Measurements from ENCODE around the gene SEMA6D.

The SEMA6D gene

GRCh38 chr15:47802216-47802615 is 84.9 kb downstream of the SEMA6D start:
- H3K4me1 ChIP-seq (ENCODE audit: control insufficient read depth, insufficient read depth, low read length, poor library complexity, severe bottlenecking) = no peaks in the 10 kb centered on the region
- no peaks in the 10 kb centered on the region for H3K9me3 ChIP-seq (ENCODE audit: control insufficient read depth, low read length)
- H3K27ac ChIP-seq (ENCODE audit: low read depth, low read length, severe bottlenecking) = no peak overlapping the region
- no peak overlapping the region for H3K4me3 ChIP-seq (ENCODE audit: extremely low read depth, insufficient read depth, low read length, poor library complexity, severe bottlenecking)
- no peaks in the 10 kb centered on the region for H3K36me3 ChIP-seq (ENCODE audit: control insufficient read depth, insufficient read depth, low read length)

- Histone ChIP-seq H3K4me3 (ENCODE audit: extremely low read depth, insufficient read depth, low read length, poor library complexity, severe bottlenecking) (no peak overlapping the region), H3K27ac (ENCODE audit: low read depth, low read length, severe bottlenecking) (no peak overlapping the region), H3K4me1 (ENCODE audit: control insufficient read depth, insufficient read depth, low read length, poor library complexity, severe bottlenecking) (no peaks in the 10 kb centered on the region), H3K9me3 (ENCODE audit: control insufficient read depth, low read length) (no peaks in the 10 kb centered on the region), H3K36me3 (ENCODE audit: control insufficient read depth, insufficient read depth, low read length) (no peaks in the 10 kb centered on the region)
- WGBS, 2 experiments (ENCODE audit: insufficient coverage in 2 of 2) = 90 to 100% methylated on average over 1 to 2 of the region's 2 CpGs
Measured at GRCh38 chr15:47803767-47804166, 86.5 kb downstream of the SEMA6D start.

DNA sequence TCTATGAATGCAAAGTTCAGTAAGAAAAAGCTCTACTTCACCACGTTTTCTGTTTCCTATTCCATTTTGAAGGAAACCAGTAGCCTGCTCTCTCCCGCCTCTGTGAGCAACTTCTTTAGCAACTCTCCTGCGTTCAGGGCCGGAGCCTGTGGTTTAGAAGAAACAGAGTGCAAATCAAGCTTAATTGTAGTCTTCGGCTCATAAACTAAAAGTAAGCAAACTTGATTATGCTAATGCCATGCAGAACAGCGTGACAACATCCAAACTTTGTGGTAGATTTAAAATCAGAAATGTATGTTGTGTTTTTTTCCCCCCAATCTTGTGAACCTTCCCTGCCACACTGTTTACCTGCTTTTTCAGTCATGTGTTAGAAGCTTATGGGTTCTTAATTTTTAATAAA is 87.4 kb downstream of the SEMA6D start:
- H3K36me3 ChIP-seq (ENCODE audit: control insufficient read depth, insufficient read depth, low read length) = no peaks in the 10 kb centered on the region
- H3K4me3 ChIP-seq (ENCODE audit: extremely low read depth, insufficient read depth, low read length, poor library complexity, severe bottlenecking) = no peak overlapping the region
- no peak overlapping the region for H3K27ac ChIP-seq (ENCODE audit: low read depth, low read length, severe bottlenecking)
- 90 to 93% methylated on average over 2 to 4 of the region's 6 CpGs for WGBS, 2 experiments (ENCODE audit: insufficient coverage in 2 of 2)
- no peaks in the 10 kb centered on the region for H3K4me1 ChIP-seq (ENCODE audit: control insufficient read depth, insufficient read depth, low read length, poor library complexity, severe bottlenecking)
- no peaks in the 10 kb centered on the region for H3K9me3 ChIP-seq (ENCODE audit: control insufficient read depth, low read length)

DNA sequence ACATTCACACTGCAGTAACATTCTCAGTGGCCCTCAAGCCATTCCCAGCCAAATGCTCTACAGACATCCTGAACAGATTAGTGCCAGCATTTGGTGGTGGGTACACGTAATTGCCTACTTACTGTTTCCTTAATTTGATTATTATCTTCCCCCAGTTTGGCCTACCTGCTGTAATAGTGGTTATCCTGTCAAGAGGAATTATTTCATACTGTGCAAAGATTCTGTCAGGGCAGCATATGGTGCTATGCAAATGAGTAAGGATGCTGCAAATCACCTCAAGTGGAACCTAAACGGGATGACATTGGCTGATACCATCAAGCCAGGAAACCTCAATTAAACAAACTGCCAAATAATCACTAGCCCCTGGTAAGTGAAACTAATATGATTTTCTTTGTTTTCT is 88.7 kb downstream of the SEMA6D start:
- H3K36me3 ChIP-seq (ENCODE audit: control insufficient read depth, insufficient read depth, low read length) = no peaks in the 10 kb centered on the region
- peaks cover 2% of the 10 kb centered on the region for H3K4me1 ChIP-seq (ENCODE audit: control insufficient read depth, insufficient read depth, low read length, poor library complexity, severe bottlenecking)
- H3K27ac ChIP-seq (ENCODE audit: low read depth, low read length, severe bottlenecking) = no peak overlapping the region
- H3K9me3 ChIP-seq (ENCODE audit: control insufficient read depth, low read length) = no peaks in the 10 kb centered on the region
- H3K4me3 ChIP-seq (ENCODE audit: extremely low read depth, insufficient read depth, low read length, poor library complexity, severe bottlenecking) = no peak overlapping the region
- 80% methylated on average over 1 of the region's 2 CpGs; no CpG with 5 or more reads in 1 of the 2 experiments for WGBS, 2 experiments (ENCODE audit: insufficient coverage in 2 of 2)

GRCh38 chr15:47811172-47811571 is 93.9 kb downstream of the SEMA6D start:
- no peaks in the 10 kb centered on the region for H3K36me3 ChIP-seq (ENCODE audit: control insufficient read depth, insufficient read depth, low read length)
- WGBS, 2 experiments (ENCODE audit: insufficient coverage in 2 of 2) = 73 to 89% methylated on average over 1 of the region's 1 CpG
- no peaks in the 10 kb centered on the region for H3K9me3 ChIP-seq (ENCODE audit: control insufficient read depth, low read length)
- peaks cover 26% of the 10 kb centered on the region for H3K4me1 ChIP-seq (ENCODE audit: control insufficient read depth, insufficient read depth, low read length, poor library complexity, severe bottlenecking)
- no peak overlapping the region for H3K27ac ChIP-seq (ENCODE audit: low read depth, low read length, severe bottlenecking)
- H3K4me3 ChIP-seq (ENCODE audit: extremely low read depth, insufficient read depth, low read length, poor library complexity, severe bottlenecking) = no peak overlapping the region

- Histone ChIP-seq H3K4me3 (ENCODE audit: extremely low read depth, insufficient read depth, low read length, poor library complexity, severe bottlenecking) (no peak overlapping the region), H3K27ac (ENCODE audit: low read depth, low read length, severe bottlenecking) (no peak overlapping the region), H3K36me3 (ENCODE audit: control insufficient read depth, insufficient read depth, low read length) (no peaks in the 10 kb centered on the region), H3K9me3 (ENCODE audit: control insufficient read depth, low read length) (no peaks in the 10 kb centered on the region), H3K4me1 (ENCODE audit: control insufficient read depth, insufficient read depth, low read length, poor library complexity, severe bottlenecking) (peaks cover 26% of the 10 kb centered on the region)
- 85 to 95% methylated on average over 3 of the region's 4 CpGs for WGBS, 2 experiments (ENCODE audit: insufficient coverage in 2 of 2)
Measured at GRCh38 chr15:47812470-47812999, 95.2 kb downstream of the SEMA6D start.

GRCh38 chr15:47813748-47814384 is 96.6 kb downstream of the SEMA6D start:
- H3K4me3 ChIP-seq (ENCODE audit: extremely low read depth, insufficient read depth, low read length, poor library complexity, severe bottlenecking) = no peak overlapping the region
- 83 to 100% methylated on average over 2 of the region's 5 CpGs for WGBS, 2 experiments (ENCODE audit: insufficient coverage in 2 of 2)
- no peak overlapping the region for H3K27ac ChIP-seq (ENCODE audit: low read depth, low read length, severe bottlenecking)
- H3K9me3 ChIP-seq (ENCODE audit: control insufficient read depth, low read length) = no peaks in the 10 kb centered on the region
- H3K36me3 ChIP-seq (ENCODE audit: control insufficient read depth, insufficient read depth, low read length) = no peaks in the 10 kb centered on the region
- H3K4me1 ChIP-seq (ENCODE audit: control insufficient read depth, insufficient read depth, low read length, poor library complexity, severe bottlenecking) = peaks cover 35% of the 10 kb centered on the region

DNA sequence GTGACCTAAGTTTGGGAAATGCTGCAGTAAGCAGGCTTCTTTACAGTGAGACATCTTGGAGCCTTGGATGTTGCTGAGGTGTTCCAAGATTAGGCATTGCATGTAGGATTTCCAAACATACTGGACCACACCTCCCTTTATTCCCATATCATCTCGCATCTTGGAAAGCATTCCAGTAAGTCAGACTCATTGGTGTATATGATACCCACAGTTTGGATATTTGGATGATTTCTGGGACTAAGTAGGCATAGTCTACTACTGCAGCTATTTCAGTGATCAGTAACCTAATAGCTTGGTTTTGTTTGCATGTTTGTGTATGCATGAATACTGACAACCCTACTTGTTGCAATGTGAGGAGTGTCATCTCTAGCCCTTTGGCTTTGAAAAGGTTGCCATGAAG is 97.3 kb downstream of the SEMA6D start:
- Histone ChIP-seq H3K4me1 (ENCODE audit: control insufficient read depth, insufficient read depth, low read length, poor library complexity, severe bottlenecking) (peaks cover 35% of the 10 kb centered on the region), H3K36me3 (ENCODE audit: control insufficient read depth, insufficient read depth, low read length) (no peaks in the 10 kb centered on the region), H3K9me3 (ENCODE audit: control insufficient read depth, low read length) (no peaks in the 10 kb centered on the region), H3K27ac (ENCODE audit: low read depth, low read length, severe bottlenecking) (no peak overlapping the region), H3K4me3 (ENCODE audit: extremely low read depth, insufficient read depth, low read length, poor library complexity, severe bottlenecking) (no peak overlapping the region)
- WGBS, 2 experiments (ENCODE audit: insufficient coverage in 2 of 2) = no CpG with 5 or more reads among the region's 1 CpG

DNA sequence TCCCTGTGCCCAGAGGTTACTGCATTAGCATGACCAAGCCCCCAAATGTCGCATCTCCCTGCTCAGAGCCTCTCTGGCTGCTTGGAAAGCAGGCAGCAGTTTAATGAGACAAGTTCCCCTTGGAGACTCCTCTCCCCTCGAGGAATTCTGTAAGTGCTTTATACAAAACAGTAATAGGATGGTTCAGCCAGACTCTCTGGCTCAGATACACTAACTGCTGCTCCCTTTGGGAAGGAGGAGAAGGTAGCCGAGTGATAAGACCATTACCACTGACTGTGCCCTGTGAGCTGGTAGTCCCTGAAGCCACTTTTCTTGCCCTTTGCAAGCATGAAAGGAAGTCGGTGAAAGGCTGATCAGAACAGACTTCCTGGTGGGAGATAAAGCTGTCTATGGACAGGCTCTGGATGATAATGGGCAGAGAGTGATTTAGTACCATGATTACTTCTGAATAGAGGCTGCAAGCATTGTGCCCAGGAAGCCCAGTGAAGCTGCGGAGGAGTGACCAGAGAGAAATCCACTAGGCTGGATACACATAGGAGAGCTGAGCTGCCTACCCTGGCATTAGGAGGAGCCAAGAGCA is 100.8 kb downstream of the SEMA6D start:
- Histone ChIP-seq H3K36me3 (ENCODE audit: control insufficient read depth, insufficient read depth, low read length) (no peaks in the 10 kb centered on the region), H3K4me3 (ENCODE audit: extremely low read depth, insufficient read depth, low read length, poor library complexity, severe bottlenecking) (no peak overlapping the region), H3K27ac (ENCODE audit: low read depth, low read length, severe bottlenecking) (peak overlapping the region; percentile 61), H3K4me1 (ENCODE audit: control insufficient read depth, insufficient read depth, low read length, poor library complexity, severe bottlenecking) (peaks cover 23% of the 10 kb centered on the region), H3K9me3 (ENCODE audit: control insufficient read depth, low read length) (no peaks in the 10 kb centered on the region)
- WGBS, 2 experiments (ENCODE audit: insufficient coverage in 2 of 2) = 57 to 60% methylated on average over 3 to 4 of the region's 5 CpGs

- peaks cover 19% of the 10 kb centered on the region for H3K4me1 ChIP-seq (ENCODE audit: control insufficient read depth, insufficient read depth, low read length, poor library complexity, severe bottlenecking)
- no peaks in the 10 kb centered on the region for H3K36me3 ChIP-seq (ENCODE audit: control insufficient read depth, insufficient read depth, low read length)
- H3K27ac ChIP-seq (ENCODE audit: low read depth, low read length, severe bottlenecking) = no peak overlapping the region
- H3K4me3 ChIP-seq (ENCODE audit: extremely low read depth, insufficient read depth, low read length, poor library complexity, severe bottlenecking) = no peak overlapping the region
- WGBS, 2 experiments (ENCODE audit: insufficient coverage in 2 of 2) = 100% methylated on average over 1 to 2 of the region's 2 CpGs
- H3K9me3 ChIP-seq (ENCODE audit: control insufficient read depth, low read length) = no peaks in the 10 kb centered on the region
Measured at GRCh38 chr15:47819158-47819557, 101.9 kb downstream of the SEMA6D start.

DNA sequence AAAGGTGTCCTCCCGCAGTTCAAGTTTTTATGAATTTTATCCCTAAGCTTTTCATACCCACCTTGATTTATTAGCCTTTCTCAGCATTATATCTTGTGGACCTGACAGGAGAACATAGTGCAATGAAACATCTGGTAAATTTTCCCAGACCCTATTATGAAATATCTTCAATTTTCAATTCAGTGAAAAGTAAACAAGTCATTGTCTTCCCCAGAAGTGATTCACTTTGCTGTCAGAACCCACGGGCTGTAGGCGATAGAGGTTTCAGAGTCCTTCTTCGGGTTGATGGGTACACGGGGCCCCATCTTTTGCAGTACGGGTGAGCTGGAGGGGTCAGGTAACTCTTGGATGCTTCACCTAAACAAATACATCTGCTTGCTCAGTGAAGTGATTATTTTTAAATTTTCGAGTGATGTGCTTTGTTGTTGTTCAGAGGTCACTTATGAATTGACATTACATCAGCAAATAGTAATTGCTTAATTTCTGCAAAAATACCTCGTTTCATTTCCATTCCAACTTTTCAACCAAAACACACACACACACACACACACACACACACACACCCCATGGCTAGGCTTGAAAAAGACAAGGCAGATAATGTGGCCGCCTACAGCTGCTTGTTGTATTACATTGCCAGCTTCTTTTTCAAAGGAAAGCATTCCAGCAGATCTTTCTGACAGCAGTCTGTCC is 102.9 kb downstream of the SEMA6D start:
- Histone ChIP-seq H3K9me3 (ENCODE audit: control insufficient read depth, low read length) (no peaks in the 10 kb centered on the region), H3K4me3 (ENCODE audit: extremely low read depth, insufficient read depth, low read length, poor library complexity, severe bottlenecking) (no peak overlapping the region), H3K4me1 (ENCODE audit: control insufficient read depth, insufficient read depth, low read length, poor library complexity, severe bottlenecking) (peaks cover 19% of the 10 kb centered on the region), H3K36me3 (ENCODE audit: control insufficient read depth, insufficient read depth, low read length) (no peaks in the 10 kb centered on the region), H3K27ac (ENCODE audit: low read depth, low read length, severe bottlenecking) (no peak overlapping the region)
- 79 to 100% methylated on average over 1 to 4 of the region's 9 CpGs for WGBS, 2 experiments (ENCODE audit: insufficient coverage in 2 of 2)
